GM18499 (cell line): ENCODE data around the gene B9D2.

ENCODE experiments used
- ATAC-seq: cut with Tn5 transposase; IDR thresholded peaks from one replicate; pipeline ENCODE4 v1.9.1; 2021; ENCODE audit warnings: moderate number of reproducible peaks; ENCODE audit not compliant: insufficient read depth, unreplicated experiment

The B9D2 gene

DNA sequence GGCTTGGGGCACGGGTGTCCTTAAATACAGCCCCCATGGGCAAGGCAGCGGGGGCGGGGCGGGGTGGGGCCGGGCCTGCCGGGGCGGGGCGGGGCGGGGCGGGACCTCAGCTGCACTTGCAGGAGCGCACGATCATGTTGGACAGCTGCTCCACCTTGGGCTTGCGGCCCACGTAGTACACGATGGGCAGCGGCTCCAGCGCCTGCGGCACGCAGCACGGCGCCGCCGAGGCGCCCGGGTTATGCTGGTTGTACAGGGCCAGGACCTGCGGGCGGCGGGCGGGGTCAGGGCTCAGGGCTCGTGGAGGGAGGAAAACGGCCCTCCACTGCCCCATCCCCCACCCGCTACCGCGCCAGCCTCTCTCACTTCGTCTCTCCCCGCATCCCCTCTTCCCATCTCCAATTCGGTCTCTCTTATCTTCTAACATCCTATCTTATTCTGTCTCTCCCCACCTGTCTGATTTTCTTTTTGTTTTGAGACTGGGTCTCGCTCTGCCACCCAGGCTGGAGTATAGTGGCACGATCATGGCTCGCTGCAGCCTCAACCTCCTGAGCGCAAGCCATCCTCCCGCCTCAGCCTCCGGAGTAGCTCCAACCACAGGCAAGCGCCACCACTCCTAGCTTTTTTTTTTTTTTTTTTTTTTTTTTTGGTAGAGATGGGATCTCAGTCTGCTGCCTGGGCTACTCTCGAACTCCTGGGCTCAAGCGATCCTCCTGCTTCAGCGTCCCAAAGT lies 32.8 kb downstream of the B9D2 start:
- ATAC-seq: no peak

DNA sequence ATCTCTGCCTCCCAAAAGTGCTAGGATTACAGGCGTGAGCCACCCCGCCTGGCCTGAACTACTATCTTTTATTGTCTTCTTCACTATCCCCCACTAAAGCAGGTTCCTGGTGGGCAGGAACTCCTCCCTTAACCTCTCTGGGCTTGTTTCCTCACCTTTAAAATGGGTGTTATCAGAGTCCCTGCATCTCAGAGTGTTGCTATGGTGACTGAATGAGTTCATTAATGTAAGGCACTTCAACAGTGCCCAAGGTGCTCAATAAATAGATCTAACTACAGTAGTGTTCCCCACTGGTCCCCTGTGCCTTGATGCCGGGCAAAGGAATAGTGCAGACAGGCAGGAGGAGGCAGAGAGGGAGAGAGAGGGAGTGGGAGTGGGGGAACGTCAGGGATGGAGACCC lies 33.5 kb downstream of the B9D2 start:
- no peak for ATAC-seq

DNA sequence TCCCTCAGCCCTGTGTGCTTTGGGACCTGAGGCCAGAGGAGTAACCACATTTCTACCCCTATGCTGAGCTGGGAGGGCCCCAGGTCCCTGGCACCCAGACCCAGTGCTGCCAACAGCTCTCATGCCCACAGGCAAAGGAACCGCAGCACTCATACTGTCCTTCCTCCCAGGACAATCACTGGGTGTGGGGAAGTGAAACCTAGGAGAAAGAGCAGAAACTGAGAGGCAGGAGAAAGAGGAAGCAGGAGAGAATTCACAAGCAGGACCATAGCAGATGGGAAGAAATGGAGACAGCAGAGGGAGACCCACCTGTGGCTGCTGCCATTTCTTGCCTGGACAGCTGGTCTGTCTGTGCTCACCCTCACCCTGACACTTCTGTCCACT lies 35.1 kb downstream of the B9D2 start:
- no peak for ATAC-seq

GRCh38 chr19:41328157-41328841 lies 35.6 kb downstream of the B9D2 start:
- no peak for ATAC-seq

GRCh38 chr19:41327576-41328156 lies 36.3 kb downstream of the B9D2 start:
- no peak for ATAC-seq

GRCh38 chr19:41327076-41327575 lies 36.8 kb downstream of the B9D2 start:
- ATAC-seq: no peak

- no peak for ATAC-seq
These were observed 37.8 kb downstream of the B9D2 start for GRCh38 chr19:41325947-41326706.

DNA sequence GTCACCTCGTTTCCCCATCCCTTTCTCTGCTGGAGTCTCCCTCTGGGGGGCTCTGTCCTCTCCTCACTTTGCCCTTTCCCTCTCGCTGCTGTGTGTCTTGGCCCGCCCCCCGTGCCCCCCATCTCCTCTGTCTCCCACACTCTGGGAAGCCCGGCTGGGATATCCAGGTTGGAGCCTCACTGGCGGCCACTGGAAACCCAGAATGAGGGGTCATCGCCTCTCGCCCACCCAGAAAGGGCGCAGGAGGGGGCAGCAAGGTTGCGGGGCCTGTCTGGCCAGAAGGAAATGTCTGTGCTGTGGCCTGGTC lies 38.4 kb downstream of the B9D2 start:
- no peak for ATAC-seq

DNA sequence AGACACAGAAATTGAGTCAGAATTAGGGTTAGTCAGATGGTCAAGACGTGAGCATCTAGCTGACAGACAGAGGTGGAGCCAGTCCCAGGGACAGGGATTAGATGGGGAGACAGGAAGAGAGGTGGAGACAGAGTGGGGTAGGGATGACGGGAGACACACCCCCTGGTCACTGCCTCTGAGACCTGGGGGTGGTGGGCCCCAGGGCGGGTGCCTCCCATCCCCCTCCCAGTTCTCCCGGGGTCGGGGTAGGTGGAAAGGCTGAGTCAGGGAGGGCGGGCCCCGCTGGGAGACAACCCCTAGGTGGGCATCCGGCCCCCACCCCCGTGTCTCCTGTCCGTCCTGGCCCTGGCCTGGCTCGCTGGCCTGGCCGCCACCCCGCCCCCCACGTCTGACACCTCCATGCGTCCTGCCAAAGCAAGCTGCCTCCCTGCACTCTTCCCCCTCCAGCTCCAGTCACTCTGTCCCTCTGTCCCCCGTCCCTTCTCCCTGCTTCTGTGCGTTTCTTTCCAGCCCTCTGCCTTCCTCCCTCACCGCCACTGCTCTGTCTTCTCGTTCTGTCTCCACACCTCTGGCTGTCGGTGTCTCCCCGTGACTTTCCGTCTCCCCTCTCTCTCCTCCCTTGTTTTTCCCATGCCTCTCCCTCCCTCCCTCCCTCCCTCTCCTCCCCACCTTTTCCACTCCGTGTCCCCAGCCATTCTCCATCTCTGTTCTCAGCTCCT lies 38.9 kb downstream of the B9D2 start:
- no peak for ATAC-seq

DNA sequence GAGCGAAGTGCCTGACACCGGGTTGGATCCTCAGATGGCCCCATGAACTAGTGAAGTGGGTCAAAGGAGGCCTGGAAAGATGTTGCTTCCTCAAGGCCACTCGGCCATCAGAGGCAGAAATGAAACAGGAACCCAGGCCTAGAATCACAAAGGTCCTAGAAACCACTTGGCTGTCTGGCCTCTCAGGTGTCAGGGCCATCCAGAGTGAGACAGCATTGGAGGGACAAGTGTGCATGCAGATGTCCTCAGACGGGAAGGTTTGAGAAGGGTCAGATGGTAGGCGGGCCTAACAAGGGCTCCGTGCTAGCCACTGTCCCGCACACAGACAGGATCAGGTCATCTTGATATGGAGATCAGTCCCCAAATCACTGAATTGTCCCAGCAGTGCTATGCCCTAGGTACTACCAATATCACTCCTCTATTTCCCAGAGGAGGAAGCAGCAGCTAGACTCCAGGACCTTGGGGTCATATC lies 39.7 kb downstream of the B9D2 start:
- ATAC-seq: no peak

DNA sequence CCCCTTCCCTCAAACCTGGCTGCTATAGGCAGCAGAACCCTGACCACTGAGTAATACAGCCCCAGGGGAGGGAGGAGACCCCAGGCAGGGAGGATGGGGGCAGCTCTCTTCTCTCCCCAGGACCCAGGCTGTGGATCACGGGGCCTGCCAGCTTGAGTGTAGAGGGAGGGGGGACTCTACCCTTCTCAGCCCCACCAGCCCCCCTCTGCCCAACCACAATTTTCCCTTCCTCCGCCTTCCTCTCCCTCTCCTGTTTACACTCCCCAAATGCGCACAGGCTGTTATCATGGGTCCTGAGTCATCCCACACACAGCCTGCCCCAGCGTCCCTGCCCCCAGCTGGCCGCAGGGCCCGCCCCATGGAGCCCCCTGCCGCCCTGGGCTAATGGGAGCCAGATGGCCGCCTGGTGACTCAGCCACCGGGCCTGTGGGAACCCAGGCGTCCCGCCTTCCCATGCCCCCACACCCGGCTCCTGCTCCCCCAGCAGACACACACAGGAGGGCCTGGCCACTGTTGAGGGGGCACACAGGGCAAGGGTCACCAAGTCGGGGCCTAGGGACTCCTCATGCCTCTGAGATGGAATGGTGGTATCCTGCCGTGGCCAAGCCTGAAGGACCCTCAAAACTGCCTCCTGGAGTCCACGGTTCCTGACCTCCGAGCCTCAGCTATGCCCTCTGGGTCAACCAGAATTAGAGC lies 40.4 kb downstream of the B9D2 start:
- ATAC-seq: no peak

DNA sequence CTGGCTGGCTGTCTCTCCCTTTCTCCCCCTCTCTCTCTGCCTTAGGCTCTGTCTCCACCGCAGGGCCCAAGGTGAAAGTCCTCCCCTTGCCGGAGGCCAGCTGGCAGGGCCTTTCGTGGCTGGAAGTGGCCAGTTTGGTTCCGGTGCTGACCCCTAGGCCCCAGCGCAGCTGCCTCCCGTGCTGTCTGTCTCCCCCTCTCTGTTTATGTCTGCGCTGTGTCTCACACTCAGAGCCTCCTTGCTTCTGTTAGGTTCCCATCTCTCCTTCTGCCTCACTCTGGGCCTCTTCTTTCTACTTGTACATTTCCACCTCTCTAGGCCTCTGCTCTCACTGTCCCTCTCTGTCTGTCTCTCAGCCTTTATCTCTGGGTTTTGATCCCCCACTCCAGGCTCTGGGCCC lies 40.9 kb downstream of the B9D2 start:
- no peak for ATAC-seq

- ATAC-seq: no peak
These were observed 41.5 kb downstream of the B9D2 start for GRCh38 chr19:41322451-41322850.

GRCh38 chr19:41321600-41322270 lies 42.2 kb downstream of the B9D2 start:
- ATAC-seq: no peak

- no peak for ATAC-seq
These were observed 42.7 kb downstream of the B9D2 start for GRCh38 chr19:41321204-41321599.

GRCh38 chr19:41320568-41320967 lies 43.4 kb downstream of the B9D2 start:
- ATAC-seq: no peak

DNA sequence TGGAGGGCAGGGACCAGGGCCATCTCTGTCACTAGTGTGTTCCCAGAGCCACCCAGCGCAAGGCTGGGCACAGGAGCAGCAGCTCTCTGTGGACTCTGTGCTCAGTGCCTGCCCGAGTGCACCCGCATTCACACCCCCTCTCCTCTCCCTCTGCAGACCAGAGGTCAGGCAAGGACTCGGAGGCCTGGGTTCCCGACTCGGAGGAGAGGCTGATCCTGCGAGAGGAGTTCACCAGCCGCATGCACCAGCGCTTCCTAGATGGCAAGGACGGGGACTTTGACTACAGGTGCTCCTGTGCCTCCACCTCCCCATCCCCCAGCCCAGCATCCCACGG lies 43.8 kb downstream of the B9D2 start:
- ATAC-seq: no peak

GRCh38 chr19:41319500-41320184 lies 44.3 kb downstream of the B9D2 start:
- no peak for ATAC-seq
